Lung (tissue), 12 donors: ENCODE results near the gene HPSE2. TPM values are rescaled to one million over a fixed set of nuclear protein-coding genes. Genes with fewer than 3 reads are reported as not detected.
A peak's percentile ranks its signal among the peaks of the same experiment; 100 is the strongest.

Source experiments
- ATAC-seq: fragments of 200-7000 bp; cut with Tn5 transposase; one replicate; pipeline ENCODE4 v1.9.1; 2020; ENCODE audit warnings: moderate number of reproducible peaks; ENCODE audit not compliant: insufficient read depth, low FRiP score
- DNase-seq, 3 donors: peaks; one replicate each; pipeline ENCODE4 v3.0.0-alpha.2; 2013 to 2017
- H3K27ac ChIP-seq, 2 donors: one replicate each; pipeline ENCODE4 v1.5.1; 2013; ENCODE audit warnings: mild to moderate bottlenecking in 2 of 2, moderate library complexity in 2 of 2, control low read depth in 1 of 2, inconsistent platforms in 1 of 2, low read depth in 1 of 2, low read length in 1 of 2
- H3K27me3 ChIP-seq, 3 donors: one replicate each; pipeline ENCODE4 v1.5.1; 2013; ENCODE audit warnings: low read length in 2 of 3; ENCODE audit not compliant: control insufficient read depth in 3 of 3, insufficient read depth in 3 of 3
- H3K36me3 ChIP-seq, 4 donors: one replicate each; pipeline ENCODE4 v1.5.1; 2013; ENCODE audit warnings: low read length in 4 of 4, mild to moderate bottlenecking in 1 of 4, moderate library complexity in 1 of 4; ENCODE audit not compliant: control insufficient read depth in 4 of 4, insufficient read depth in 4 of 4
- H3K4me1 ChIP-seq, 5 donors: one replicate each; pipeline ENCODE4 v1.5.1; 2013; ENCODE audit warnings: low read length in 5 of 5, mild to moderate bottlenecking in 2 of 5, moderate library complexity in 1 of 5; ENCODE audit not compliant: control insufficient read depth in 5 of 5, insufficient read depth in 5 of 5
- H3K4me3 ChIP-seq: one replicate; pipeline ENCODE4 v1.5.1; 2013; ENCODE audit warnings: mild to moderate bottlenecking, control low read depth, moderate library complexity
- H3K9ac ChIP-seq, 2 donors: one replicate each; pipeline ENCODE4 v1.5.1; 2013; ENCODE audit warnings: low read length in 2 of 2, control low read depth in 1 of 2; ENCODE audit not compliant: insufficient read depth in 1 of 2
- H3K9me3 ChIP-seq, 4 donors: one replicate each; pipeline ENCODE4 v1.5.1; 2013; ENCODE audit warnings: low read length in 3 of 4, mild to moderate bottlenecking in 1 of 4, moderate library complexity in 1 of 4; ENCODE audit not compliant: control insufficient read depth in 4 of 4, insufficient read depth in 3 of 4
- WGBS, 2 donors: extraction: QIAGEN DNeasy Blood & Tissue Kit; methylation state at CpG; one replicate each; pipeline ENCODE4 v1.1.7; 2013; 5-methylcytosine and 5-hydroxymethylcytosine counted together
- polyA plus RNA-seq, 2 donors: library from polyadenylated mRNA; stranded (reverse); fragments of 200-250 nt; gene quantifications; one replicate each; pipeline ENCODE4 v1.2.1, GENCODE V29; 2013
- total RNA-seq, 2 donors: library from RNA; depleted of rRNA in 1 of 2; stranded (reverse); fragments of >200 nt in 1 of 2; gene quantifications; one replicate each; pipeline ENCODE4 v1.2.1, GENCODE V29; 2014 to 2021
- TF ChIP-seq, protein P1 (sequence below): IDR thresholded peaks from 2 replicates; pipeline ENCODE4 v1.5.1; 2012; ENCODE audit warnings: mild to moderate bottlenecking; ENCODE audit errors: control extremely low read depth, extremely low read depth
- donor health status: control.
- donor health status: control.
- donor health status: Bipolar disorder and iron deficiency.
- donor health status: healthy.
- donor health status: DM: yes; HTN: yes; CAD: no.

The HPSE2 gene
- total and polyA plus RNA-seq, 4 donors, result 0.32 to 47.3 (median 1.9) TPM

DNA sequence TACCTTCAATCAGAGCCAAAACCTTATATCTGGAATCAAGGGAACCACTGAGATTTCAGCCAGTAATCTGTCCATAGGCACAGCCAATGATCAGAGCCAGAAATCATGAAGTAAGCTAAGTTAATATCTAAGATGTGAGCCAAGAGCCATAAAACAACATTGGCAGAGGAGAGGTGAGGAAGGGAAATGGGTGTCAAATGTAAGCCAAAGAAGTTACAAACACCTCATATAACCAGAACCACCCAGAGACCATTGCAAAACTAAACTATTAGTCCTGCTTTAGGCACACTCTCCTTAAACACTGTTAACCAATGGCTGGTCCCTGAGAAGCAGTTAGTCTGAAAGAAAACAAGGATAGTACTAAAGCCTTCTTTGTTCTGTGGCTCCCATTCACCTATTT is 173.1 kb downstream of the HPSE2 start:
- Histone ChIP-seq H3K27ac (no peak overlapping the region), H3K9ac (no peak overlapping the region), H3K36me3 (no peaks in the 10 kb centered on the region), H3K4me1 (peaks cover 0 to 22% (median 0%) of the 10 kb centered on the region in 5 donors), H3K27me3 (no peaks in the 10 kb centered on the region), H3K9me3 (peaks cover 0 to 6% (median 0%) of the 10 kb centered on the region in 4 donors), H3K4me3 (no peak overlapping the region)
- ATAC-seq (no peak), DNase-seq (peak in 2 of 3 donors; percentile 69 to 82)
- TF ChIP-seq, protein P1, sequence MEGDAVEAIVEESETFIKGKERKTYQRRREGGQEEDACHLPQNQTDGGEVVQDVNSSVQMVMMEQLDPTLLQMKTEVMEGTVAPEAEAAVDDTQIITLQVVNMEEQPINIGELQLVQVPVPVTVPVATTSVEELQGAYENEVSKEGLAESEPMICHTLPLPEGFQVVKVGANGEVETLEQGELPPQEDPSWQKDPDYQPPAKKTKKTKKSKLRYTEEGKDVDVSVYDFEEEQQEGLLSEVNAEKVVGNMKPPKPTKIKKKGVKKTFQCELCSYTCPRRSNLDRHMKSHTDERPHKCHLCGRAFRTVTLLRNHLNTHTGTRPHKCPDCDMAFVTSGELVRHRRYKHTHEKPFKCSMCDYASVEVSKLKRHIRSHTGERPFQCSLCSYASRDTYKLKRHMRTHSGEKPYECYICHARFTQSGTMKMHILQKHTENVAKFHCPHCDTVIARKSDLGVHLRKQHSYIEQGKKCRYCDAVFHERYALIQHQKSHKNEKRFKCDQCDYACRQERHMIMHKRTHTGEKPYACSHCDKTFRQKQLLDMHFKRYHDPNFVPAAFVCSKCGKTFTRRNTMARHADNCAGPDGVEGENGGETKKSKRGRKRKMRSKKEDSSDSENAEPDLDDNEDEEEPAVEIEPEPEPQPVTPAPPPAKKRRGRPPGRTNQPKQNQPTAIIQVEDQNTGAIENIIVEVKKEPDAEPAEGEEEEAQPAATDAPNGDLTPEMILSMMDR, result no peak

DNA sequence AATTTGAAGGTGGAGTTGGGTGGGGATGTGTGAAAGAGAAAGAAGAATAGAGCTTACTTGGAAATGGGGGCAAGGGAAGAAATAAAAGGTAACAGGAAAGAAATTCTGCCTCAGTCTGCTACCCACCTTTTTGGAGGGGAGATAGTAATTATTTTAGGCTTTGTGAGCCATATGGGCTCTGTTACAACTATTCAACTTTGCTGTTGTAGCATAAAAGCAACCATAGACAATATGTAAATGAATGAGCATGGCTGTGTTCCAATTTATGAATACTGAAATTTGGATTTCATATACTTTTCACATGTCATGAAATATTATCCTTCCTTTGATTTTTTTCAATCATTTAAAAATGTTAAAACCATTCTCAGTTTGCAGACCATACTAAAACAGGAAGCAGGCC is 176.9 kb downstream of the HPSE2 start:
- H3K27ac ChIP-seq, result no peak overlapping the region
- H3K36me3 ChIP-seq, result no peaks in the 10 kb centered on the region
- H3K4me1 ChIP-seq, result peaks cover 0 to 22% (median 0%) of the 10 kb centered on the region in 5 donors
- no peaks in the 10 kb centered on the region for H3K9me3 ChIP-seq
- no peak overlapping the region for H3K9ac ChIP-seq
- ATAC-seq (no peak), DNase-seq (no peak)
- no peak overlapping the region for H3K4me3 ChIP-seq
- no peaks in the 10 kb centered on the region for H3K27me3 ChIP-seq
- TF ChIP-seq, protein P1, result no peak

DNA sequence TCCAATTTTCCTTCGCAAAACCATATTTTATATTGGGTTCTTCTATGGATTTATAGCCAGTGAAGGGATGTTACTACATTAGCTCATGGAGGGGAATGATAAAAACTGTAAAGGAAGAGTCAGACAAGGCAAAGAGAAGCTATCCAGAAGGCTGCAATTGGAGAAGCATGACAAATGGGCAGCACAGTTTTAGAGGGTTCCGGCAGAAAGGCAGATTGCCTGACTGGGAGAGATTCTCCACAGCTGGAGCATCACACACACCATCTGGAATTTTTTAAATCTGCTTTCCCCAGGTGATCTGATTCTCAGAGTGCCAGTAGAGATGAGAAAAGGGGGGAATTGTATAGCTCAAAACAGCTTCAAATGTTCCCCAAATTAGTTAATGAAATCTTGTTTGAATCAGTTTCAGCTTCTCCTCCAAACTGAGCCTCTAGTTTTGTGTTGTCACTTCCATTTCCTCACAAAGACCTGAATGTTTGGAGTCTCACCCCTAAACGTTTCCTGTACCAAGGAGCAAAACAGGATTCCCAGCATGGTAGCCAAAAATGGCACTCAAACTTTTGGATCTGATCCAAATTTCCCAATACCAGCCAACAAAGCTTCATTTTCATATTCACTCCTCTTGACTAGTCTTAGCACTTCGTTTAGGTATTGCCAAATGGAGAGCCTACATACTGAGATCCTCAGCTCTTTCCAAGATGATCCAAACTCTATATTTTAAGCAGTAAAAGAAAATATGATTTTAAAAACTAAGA is 177.5 kb downstream of the HPSE2 start:
- no peak overlapping the region for H3K4me3 ChIP-seq
- peaks cover 0 to 19% (median 0%) of the 10 kb centered on the region in 5 donors for H3K4me1 ChIP-seq
- H3K27me3 ChIP-seq, result no peaks in the 10 kb centered on the region
- ATAC-seq, result no peak
- no peak overlapping the region for H3K27ac ChIP-seq
- H3K36me3 ChIP-seq, result no peaks in the 10 kb centered on the region
- WGBS, 2 donors, result 51 to 52% methylated on average over 4 of the region's 4 CpGs
- no peaks in the 10 kb centered on the region for H3K9me3 ChIP-seq
- TF ChIP-seq, protein P1, result no peak
- DNase-seq, result peak in 2 of 3 donors; percentile 36 to 57
- no peak overlapping the region for H3K9ac ChIP-seq

DNA sequence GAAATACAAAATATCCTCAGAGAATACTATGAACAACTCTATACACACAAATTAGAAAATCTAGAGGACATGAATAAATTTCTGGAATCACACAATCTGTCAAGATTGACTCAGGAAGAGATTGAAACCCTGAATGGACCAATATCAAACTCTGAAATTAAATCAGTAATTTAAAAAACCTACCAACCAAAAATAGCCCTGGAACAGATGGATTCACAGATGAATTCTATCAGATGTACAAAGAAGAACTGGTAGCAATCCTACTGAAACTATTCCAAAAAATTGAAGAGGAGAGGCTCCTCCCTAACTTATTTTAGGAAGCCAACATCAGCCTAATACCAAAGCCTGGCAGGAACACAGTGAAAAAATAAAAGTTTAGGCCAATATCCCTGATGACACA is 190.0 kb downstream of the HPSE2 start:
- H3K4me1 ChIP-seq, result no peaks in the 10 kb centered on the region
- no peak overlapping the region for H3K9ac ChIP-seq
- H3K27me3 ChIP-seq, result no peaks in the 10 kb centered on the region
- H3K36me3 ChIP-seq, result peaks cover 0 to 5% (median 0%) of the 10 kb centered on the region in 4 donors
- peaks cover 0 to 13% (median 5%) of the 10 kb centered on the region in 4 donors for H3K9me3 ChIP-seq
- no peak overlapping the region for H3K27ac ChIP-seq
- TF ChIP-seq, protein P1, result no peak
- no peak overlapping the region for H3K4me3 ChIP-seq
- DNase-seq, result no peak
- no peak for ATAC-seq
